NB4 (cell line): Measurements from ENCODE around the gene ST6GALNAC3.

Source experiments
- CTCF ChIP-seq: IDR thresholded peaks from one replicate; pipeline ENCODE4 v1.5.1; 2012; ENCODE audit warnings: low read depth, low read length
- MYC ChIP-seq: IDR thresholded peaks from 2 replicates; pipeline ENCODE4 v1.6.1; 2011; ENCODE audit warnings: low read depth, low read length
- POLR2A ChIP-seq: IDR thresholded peaks from 2 replicates; pipeline ENCODE4 v1.6.1; 2011; ENCODE audit warnings: mild to moderate bottlenecking; ENCODE audit not compliant: insufficient read length; ENCODE audit errors: extremely low read depth

DNA sequence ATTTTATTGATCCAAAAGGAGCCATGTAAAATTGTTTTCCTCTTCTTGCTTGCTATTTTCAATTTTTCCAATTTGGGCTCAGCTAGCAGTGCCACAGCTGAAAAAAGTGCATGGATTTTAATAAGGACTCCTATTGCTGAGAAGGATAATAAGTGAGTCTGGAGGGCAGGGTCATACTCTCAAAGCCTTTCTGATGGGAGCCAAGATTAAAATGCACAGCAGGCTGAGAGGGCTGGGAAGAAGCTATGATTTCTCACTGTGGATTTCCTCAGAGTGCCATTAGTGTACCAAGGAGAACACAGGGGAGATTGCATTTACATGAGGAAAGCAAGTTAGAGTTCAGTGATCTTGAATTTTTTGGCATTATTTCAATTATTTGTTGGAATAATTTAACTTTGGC lies 261.3 kb downstream of the ST6GALNAC3 start:
- TF ChIP-seq POLR2A, result no peak
- no peak for TF ChIP-seq CTCF
- TF ChIP-seq MYC, result no peak
